Activated gamma-delta T cell treated with Interleukin-2 at 50 U/mL for 16 hours (primary cell): ENCODE results near the gene TMEM273.

Experiments used
- DNase-seq: peaks from one replicate; pipeline ENCODE4 v3.0.0-alpha.2; 2020

TMEM273 gene, protein sequence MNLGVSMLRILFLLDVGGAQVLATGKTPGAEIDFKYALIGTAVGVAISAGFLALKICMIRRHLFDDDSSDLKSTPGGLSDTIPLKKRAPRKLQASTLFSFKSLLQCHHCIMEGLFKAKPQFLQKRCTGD

GRCh38 chr10:49187950-49188761, at the start of gene TMEM273:
TMEM273 (minus strand) TSS chr10:49188391; CDS start chr10:49188336, 55 bp downstream.
- DNase-seq = no peak

- DNase-seq = no peak
Observed at GRCh38 chr10:49237985-49238384, 49.8 kb upstream of the TMEM273 start.

- no peak for DNase-seq
Observed at GRCh38 chr10:49235392-49235791, 47.2 kb upstream of the TMEM273 start.

GRCh38 chr10:49231086-49231820, 43.1 kb upstream of the TMEM273 start:
- DNase-seq = no peak

DNA sequence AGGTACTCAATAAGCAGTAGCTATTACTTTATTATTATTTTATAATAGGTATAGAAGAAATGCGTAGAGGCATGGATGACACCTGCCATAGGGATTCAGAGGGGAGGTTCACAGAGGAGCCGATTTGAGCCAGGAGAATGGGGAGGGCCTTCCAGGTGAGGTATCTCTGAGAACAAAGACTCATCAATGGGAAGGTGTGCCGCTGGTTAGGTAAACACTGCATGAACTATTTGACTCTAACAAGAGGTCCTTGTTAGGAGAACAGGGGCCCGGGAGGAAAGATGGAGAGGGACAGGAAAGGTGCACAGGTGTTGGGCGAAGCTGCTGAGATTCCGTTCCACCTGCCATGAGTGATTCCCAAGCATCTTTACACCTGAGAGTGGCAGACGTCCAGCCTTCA, 41.8 kb upstream of the TMEM273 start:
- DNase-seq = no peak

DNA sequence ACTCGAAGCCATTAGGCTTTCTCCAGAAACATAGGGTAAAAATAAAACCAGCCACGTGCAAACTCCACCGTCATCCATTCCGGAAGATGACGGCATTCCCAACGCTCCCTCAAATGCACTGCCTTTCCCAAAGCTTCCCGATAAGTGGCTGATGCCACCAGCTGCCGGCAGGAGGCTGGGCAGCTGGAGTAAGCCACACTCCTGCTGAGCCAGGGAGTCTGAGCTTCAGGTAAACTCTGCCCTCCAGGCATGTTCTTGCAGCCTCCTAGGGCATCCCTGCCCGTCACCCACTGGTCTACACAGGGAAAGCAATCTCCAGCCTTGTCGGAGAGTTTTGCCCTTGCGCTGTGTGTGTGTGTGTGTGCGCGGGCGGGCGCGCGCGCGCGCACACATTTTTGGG, 40.5 kb upstream of the TMEM273 start:
- DNase-seq = no peak

DNA sequence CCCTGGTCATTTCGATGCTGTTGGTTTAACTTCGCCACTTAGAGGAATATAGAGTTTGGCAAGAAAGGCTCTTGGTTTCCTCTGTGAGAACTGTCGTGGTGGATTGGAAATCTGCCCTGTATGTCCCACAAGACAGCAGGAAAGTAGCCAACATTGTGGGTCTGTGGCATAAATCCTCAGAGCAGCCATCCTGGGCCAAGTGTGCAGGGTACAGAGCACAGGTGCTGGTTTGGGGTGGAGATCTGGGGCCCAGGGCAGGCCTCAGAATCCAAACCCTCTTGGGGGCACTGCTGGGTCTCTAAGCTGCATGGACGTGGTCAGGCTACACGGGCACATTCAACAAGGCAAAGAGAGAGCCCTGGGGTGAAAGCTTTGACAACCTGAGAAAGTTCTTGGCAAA, 39.2 kb upstream of the TMEM273 start:
- DNase-seq = no peak

- DNase-seq = no peak
Observed at GRCh38 chr10:49226594-49226993, 38.4 kb upstream of the TMEM273 start.

DNA sequence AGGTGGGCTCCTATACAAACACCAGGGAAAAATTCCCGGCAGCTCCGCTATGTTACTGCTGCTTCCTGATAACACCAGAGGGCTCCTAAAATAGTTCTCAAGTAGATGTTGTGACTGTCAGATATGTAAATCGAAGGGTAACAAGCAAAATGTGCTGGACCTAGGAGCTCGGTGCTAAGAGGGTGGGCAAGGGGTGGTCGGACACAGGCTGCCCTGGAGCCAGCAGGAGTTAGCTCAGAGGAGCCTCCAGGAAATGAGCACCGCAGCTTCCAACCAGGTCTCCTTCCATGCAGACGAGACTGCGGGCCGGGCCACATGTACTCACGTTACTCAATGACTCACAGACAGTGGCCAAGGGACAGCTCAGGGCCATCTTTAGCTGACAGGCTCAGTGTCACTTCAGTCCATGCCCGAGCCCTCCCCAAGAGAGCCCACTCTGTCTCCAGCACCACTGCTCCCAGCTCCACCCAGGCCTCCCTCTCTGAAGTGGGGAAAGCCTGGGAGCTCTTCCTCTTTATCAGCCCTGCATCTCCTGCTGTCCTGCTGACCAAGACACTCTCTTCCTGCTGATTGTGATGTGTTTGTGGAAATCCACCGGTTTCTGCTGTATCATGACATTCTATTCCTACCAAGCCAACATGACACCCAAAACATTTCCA, 37.2 kb upstream of the TMEM273 start:
- DNase-seq = no peak

DNA sequence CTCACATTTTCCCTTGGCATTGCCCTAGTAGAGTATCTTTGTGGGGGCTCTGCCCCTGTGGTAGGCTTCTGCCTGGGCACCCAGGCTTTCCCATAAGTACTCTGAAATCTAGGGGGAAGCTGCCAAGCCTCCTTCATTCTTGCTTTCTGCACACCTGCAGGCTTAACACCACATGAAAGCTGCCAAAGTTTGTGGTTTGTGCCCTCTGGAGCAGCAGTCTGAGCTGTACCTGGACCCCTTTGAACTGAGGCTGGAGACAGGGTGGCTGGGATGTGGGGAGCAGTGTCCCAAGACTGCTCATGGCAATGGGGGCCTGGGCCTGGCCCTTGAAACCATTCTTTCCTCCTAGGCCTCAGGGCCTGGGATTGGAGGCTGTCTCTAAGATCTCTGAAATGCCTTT, 35.0 kb upstream of the TMEM273 start:
- DNase-seq = no peak

- no peak for DNase-seq
Observed at GRCh38 chr10:49222170-49222569, 34.0 kb upstream of the TMEM273 start.

DNA sequence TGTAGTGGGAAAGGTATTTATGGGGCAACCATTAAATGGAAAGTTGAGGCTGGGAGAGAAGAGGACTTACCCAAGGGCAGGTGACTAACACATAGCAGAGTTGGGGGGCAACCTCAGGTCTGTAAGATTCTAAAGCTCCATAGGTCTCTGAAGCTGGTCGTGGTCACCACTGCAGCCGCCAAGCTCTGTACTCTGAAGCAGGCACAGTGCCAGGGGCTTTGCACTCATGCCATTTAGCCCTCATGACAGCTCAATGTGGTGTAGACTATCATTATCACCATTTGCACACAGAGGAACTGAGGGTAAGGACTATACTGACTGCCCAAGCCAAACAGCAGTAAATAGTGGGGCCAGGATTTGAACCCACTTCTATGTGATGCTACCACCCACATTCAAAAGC, 32.5 kb upstream of the TMEM273 start:
- no peak for DNase-seq

DNA sequence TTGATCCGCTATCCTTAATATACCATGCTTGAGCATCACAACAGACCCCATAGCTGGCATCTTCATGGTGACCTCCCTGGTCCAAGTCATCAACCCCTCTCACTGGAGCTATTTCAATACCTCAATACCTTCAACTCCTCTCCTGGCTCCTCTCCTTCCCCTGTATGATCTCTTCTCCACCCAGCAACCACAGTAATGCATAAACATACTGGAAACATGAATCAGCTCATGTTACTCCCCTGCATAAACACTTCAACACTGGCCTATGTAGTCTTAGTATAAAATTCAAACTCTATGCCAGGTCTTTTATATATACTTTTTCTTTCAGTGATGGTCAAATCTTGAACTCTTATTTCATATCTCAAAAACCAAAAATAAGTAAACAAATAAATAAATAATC, 31.8 kb upstream of the TMEM273 start:
- no peak for DNase-seq

GRCh38 chr10:49219248-49219647, 31.1 kb upstream of the TMEM273 start:
- no peak for DNase-seq

GRCh38 chr10:49218480-49218879, 30.3 kb upstream of the TMEM273 start:
- DNase-seq = no peak

DNA sequence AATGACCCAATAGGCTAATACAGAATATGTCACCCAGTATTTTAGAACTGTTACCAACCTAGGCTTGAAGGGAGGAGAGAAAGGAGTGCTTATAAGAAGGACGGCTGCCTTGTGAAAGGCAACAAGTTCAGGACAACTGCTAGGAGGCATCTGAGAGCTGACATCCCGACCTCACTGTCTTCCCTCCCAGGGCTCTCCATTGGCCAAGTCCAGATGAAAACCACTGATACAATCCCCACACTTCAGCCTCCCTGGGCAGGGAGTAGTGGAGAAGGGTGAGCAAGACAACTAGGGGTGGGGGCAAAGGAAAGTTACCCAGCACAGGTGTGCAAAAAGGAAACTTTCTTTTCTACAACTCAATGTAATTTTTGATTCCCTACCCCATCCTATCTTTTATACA, 29.5 kb upstream of the TMEM273 start:
- no peak for DNase-seq

DNA sequence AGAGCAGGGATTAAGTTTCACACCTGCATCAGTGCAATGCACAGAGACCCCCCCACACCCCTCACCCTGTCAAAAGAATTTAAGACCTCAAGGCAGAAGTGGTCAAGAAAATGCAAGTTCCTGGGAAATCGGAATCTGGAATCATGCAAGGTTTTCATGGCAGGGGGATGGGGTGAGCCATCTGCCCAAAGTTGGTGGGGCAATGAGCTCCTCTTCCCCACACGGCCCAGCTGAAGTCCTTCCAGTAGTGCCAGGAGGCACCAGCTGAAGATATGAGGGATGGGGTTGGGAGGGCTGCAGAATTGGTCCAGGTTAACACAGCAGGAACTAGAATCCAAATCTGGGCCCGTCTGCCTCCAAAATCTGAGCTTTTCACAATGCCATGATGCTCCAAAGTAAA, 25.0 kb upstream of the TMEM273 start:
- no peak for DNase-seq

DNA sequence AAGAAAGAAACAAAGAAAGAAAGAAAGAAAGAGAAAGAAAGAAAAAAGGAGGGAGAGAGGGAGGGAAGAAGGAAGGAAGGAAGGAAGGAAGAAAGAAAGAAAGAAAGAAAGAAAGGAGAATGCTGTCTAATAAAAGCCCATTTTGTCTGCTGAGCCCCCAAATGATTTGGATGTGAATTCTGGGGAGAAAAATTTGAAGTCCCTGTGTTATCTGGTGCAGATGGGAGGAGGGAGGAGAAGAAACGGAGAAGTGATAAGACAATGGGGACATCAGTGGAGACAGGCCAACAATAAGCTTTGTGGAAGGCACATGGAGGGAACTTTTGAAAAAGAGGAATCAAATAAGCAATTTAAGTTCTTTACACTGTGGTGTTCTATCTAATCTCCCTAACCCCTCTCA, 24.6 kb upstream of the TMEM273 start:
- DNase-seq = no peak

GRCh38 chr10:49212076-49212475, 23.9 kb upstream of the TMEM273 start:
- no peak for DNase-seq

DNA sequence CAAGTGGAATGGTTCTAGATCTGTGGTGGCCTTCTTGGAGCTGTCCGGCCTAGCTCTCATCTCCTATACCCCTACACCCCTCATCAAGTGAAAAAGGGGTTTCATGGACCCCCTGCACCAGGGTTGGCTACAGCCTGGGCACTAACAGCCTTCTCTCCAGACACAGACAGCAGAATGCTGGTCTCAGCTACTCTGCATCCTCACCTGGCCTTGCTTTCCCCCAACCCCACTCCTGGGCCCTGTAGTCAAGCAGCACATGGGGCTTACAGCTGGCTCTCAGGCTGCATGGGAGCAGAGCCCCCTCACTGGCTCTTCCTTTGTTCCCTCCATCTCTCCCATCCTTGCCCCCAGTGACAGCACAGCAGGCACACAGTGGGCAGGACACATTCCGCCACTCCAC, 20.8 kb upstream of the TMEM273 start:
- DNase-seq = no peak

DNA sequence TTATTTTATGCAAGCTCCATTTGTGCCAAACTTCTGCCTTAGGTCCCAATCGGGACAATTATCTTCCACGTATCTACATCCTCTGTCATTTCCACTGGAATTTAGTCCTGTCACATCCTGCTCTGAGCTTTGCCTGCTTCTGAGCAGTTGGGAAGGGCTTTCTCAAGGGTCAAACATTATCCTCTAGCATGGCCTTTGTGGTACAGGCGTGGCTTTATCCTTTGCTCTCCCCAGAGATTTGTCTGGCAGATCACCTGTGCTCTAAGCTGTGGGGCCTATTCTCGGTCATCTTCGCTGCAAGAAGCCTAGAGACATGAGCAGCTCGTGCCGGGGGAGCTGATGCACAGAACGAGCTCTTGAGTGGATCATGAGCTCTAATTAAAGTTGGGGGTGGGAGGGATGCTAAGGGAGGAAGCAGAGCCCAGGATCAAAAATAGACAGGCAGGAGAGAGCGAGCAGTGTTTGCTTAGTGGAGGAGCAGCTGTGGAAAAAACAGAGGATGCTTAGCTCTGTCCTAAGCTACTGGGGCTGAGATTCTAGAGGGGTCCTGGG, 19.8 kb upstream of the TMEM273 start:
- no peak for DNase-seq

DNA sequence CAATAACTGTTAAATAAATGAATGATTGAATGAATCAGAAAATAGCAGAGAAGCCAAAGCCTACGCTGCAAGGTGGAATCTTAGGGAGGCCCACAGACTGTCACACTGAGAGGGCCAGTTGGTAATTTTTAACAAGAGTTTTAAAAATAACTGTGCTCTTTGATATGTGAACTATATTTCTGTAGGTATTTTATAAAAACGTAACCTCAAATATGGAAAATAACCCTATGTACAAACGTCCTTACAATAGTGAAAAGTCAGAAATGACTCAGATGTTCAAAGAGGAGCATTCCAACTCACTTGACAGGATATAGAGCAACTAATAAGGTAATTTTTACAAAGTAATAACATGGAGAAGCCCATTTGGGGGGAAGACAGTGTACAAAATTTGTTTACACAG, 18.9 kb upstream of the TMEM273 start:
- no peak for DNase-seq

- no peak for DNase-seq
Observed at GRCh38 chr10:49205206-49205605, 17.0 kb upstream of the TMEM273 start.
